ENCODE results near the gene MAGOHB.
"Not testable (repeated sequence)": the region's sequence is repeated elsewhere in the genome, so short reads cannot be mapped to it uniquely, and the experiment has no call there.

MAGOHB gene

GRCh38 chr12:10612110-10612509, 1.3 kb downstream of the MAGOHB start:
- DNase-seq, result no peak

GRCh38 chr12:10611258-10611657, 2.2 kb downstream of the MAGOHB start:
- DNase-seq, result not testable (repeated sequence)

- DNase-seq, result no peak
Measured at GRCh38 chr12:10610188-10610587, 3.2 kb downstream of the MAGOHB start.

- DNase-seq, result peak in 1 of 5 experiments; percentile 14
Measured at GRCh38 chr12:10607885-10608458, 5.4 kb downstream of the MAGOHB start.

- no peak for DNase-seq
Measured at GRCh38 chr12:10601860-10602259, 11.5 kb downstream of the MAGOHB start.

- no peak for DNase-seq
Measured at GRCh38 chr12:10600988-10601387, 12.4 kb downstream of the MAGOHB start.

GRCh38 chr12:10595881-10596280, 17.5 kb downstream of the MAGOHB start:
- DNase-seq, result no peak

- no peak for DNase-seq
Measured at GRCh38 chr12:10590966-10591365, 22.4 kb downstream of the MAGOHB start.

- DNase-seq, result no peak
Measured at GRCh38 chr12:10584415-10584814, 29.0 kb downstream of the MAGOHB start.

GRCh38 chr12:10582704-10583103, 30.7 kb downstream of the MAGOHB start:
- no peak for DNase-seq

- not testable (repeated sequence) for DNase-seq
Measured at GRCh38 chr12:10582133-10582532, 31.3 kb downstream of the MAGOHB start.

GRCh38 chr12:10574307-10574706, 39.1 kb downstream of the MAGOHB start:
- DNase-seq, result no peak

GRCh38 chr12:10572021-10572490, 41.4 kb downstream of the MAGOHB start:
- not testable (repeated sequence) for DNase-seq

- no peak for DNase-seq
Measured at GRCh38 chr12:10571141-10571540, 42.3 kb downstream of the MAGOHB start.

- no peak for DNase-seq
Measured at GRCh38 chr12:10567813-10568212, 45.6 kb downstream of the MAGOHB start.

- DNase-seq, result no peak
Measured at GRCh38 chr12:10563966-10564365, 49.4 kb downstream of the MAGOHB start.

GRCh38 chr12:10563002-10563401, 50.4 kb downstream of the MAGOHB start:
- no peak for DNase-seq

GRCh38 chr12:10562306-10562933, 51.0 kb downstream of the MAGOHB start:
- DNase-seq, result peak in 2 of 5 experiments; percentile 28 to 30

GRCh38 chr12:10559244-10559643, 54.2 kb downstream of the MAGOHB start:
- DNase-seq, result peak in 1 of 5 experiments; percentile 65

GRCh38 chr12:10558789-10559188, 54.6 kb downstream of the MAGOHB start:
- DNase-seq, result no peak

- DNase-seq, result no peak
Measured at GRCh38 chr12:10558301-10558700, 55.1 kb downstream of the MAGOHB start.

GRCh38 chr12:10557766-10558165, 55.6 kb downstream of the MAGOHB start:
- no peak for DNase-seq

GRCh38 chr12:10557329-10557728, 56.1 kb downstream of the MAGOHB start:
- no peak for DNase-seq

GRCh38 chr12:10554756-10555481, 58.5 kb downstream of the MAGOHB start:
- peak in 1 of 5 experiments; percentile 69 for DNase-seq

Data from T-helper 2 cell (primary cell).